ENCODE measurements around the gene M1AP.

DNA sequence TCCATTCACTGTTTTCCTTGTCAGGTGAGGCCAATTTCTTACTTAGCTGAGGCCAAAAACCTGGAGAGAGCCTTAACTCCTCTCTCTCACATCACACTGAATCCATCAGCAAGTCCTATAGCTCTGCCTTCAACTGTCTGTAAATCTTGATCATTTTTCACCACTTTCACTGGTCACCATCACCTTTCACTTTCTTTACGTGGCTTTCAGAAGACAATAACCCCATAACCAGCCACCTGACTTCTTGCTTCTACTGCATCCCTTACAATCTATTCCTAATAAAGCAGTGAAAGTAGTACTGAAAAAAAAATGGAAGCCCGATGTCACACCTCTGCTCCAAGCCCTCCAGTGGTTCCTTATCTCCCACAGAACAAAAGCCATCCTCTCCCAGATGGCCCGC, 102.1 kb downstream of the M1AP start:
- no peak for TF ChIP-seq POLR2A (IDR thresholded peaks at IDR 0.05; ENCODE audit: low read length)
- TF ChIP-seq GATA1 (IDR thresholded peaks at IDR 0.05; ENCODE audit: low read depth, low read length): no peak
